ENCODE results near the gene GNRH2. TPM values are rescaled to one million over a fixed set of nuclear protein-coding genes. Genes with fewer than 3 reads are reported as not detected.
A peak's percentile ranks its signal among the peaks of the same experiment; 100 is the strongest.

The GNRH2 gene, protein sequence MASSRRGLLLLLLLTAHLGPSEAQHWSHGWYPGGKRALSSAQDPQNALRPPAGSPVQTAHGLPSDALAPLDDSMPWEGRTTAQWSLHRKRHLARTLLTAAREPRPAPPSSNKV
- 1.6 to 2.1 TPM (median 1.9 TPM) in 3 replicates for total RNA-seq

DNA sequence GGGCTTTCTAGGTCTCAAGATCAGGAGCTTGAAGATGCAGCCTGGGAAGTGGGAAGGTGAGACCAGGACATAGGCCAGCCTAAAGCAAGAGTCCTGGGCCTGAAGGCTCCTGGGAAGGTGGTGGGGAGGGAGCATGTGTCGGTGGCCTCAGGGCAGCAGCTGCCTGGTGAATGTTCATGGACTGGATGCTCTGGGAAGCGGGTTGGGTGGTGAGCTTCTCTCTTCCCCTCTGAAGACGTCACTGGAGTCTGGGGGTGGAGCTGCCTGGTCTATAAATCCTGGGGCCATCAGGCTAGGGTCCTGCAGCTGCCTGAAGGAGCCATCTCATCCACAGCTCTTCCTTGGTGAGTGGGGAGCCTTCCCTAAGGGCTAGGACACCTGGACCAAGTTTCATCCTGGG lies at the start of gene GNRH2:
TSS of gene GNRH2 (plus strand) at position 301 of the 400 bp plus-strand sequence. CDS start 793 bp downstream, outside the sequence.
- peaks cover 22% of the 10 kb centered on the region for H3K4me1 Mint-ChIP-seq
- TF ChIP-seq CTCF (IDR thresholded peaks at IDR 0.05; ENCODE audit: unreplicated experiment), result no peak
- peak within 1 kb of the TSS; percentile 31 for H3K4me3 Mint-ChIP-seq
- H3K27me3 Mint-ChIP-seq (ENCODE audit: low read depth), result no peaks in the 10 kb centered on the region
- no peak for DNase-seq (ENCODE audit: low spot score in 2 of 2, unreplicated experiment in 2 of 2)
- H3K9me3 Mint-ChIP-seq, result no peaks in the 10 kb centered on the region
- peaks cover 16% of the 10 kb centered on the region for H3K36me3 Mint-ChIP-seq
- peak within 1 kb of the TSS; percentile 90 for H3K27ac Mint-ChIP-seq

DNA sequence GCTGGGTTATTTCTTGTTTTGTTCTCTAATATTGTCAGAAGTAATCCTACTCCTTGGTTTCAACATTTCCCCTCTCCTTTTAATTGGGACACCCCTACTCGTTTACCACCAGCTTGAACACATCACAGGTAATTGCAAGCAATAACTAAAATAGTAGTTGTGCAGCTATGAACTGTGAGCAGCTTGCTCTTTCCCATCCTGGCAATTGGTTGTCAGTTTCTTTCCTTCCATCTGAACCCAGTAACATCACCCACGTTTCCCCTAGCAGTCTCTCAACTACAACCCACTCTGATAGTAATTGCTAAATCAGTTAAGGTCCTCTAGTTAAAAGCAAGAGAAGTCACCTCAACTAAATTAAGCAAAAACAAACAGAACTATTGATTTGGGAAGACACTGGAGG lies 47.6 kb upstream of the GNRH2 start:
- no peak for DNase-seq (ENCODE audit: low spot score in 2 of 2, unreplicated experiment in 2 of 2)
- no peaks in the 10 kb centered on the region for H3K9me3 Mint-ChIP-seq
- H3K4me3 Mint-ChIP-seq, result no peak overlapping the region
- peaks cover 6% of the 10 kb centered on the region for H3K4me1 Mint-ChIP-seq
- H3K27me3 Mint-ChIP-seq (ENCODE audit: low read depth), result no peaks in the 10 kb centered on the region
- TF ChIP-seq CTCF (IDR thresholded peaks at IDR 0.05; ENCODE audit: unreplicated experiment), result no peak
- H3K27ac Mint-ChIP-seq, result no peak overlapping the region
- H3K36me3 Mint-ChIP-seq, result peaks cover 31% of the 10 kb centered on the region

DNA sequence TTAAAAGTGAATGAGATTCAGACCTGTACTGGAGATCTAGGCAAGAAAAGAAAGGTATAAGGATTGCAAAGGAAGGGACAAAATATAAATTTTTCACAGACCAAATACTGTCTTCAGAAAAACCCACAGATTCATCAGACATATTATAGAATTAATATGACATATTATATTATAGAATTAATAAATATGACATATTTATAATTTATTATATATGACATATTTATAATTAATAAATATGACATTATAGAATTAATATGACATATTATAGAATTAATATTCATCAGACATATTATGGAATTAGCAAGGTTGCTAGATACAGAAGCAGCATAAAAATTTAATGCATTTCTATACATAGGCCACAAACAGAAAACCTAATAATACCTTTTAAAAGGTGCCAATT lies 44.7 kb upstream of the GNRH2 start:
- no peak for TF ChIP-seq CTCF (IDR thresholded peaks at IDR 0.05; ENCODE audit: unreplicated experiment)
- Mint-ChIP-seq H3K9me3 (no peaks in the 10 kb centered on the region), H3K27me3 (ENCODE audit: low read depth) (no peaks in the 10 kb centered on the region), H3K4me3 (no peak overlapping the region), H3K4me1 (no peaks in the 10 kb centered on the region), H3K36me3 (peaks cover 15% of the 10 kb centered on the region), H3K27ac (no peak overlapping the region)
- DNase-seq (ENCODE audit: low spot score in 2 of 2, unreplicated experiment in 2 of 2), result no peak

DNA sequence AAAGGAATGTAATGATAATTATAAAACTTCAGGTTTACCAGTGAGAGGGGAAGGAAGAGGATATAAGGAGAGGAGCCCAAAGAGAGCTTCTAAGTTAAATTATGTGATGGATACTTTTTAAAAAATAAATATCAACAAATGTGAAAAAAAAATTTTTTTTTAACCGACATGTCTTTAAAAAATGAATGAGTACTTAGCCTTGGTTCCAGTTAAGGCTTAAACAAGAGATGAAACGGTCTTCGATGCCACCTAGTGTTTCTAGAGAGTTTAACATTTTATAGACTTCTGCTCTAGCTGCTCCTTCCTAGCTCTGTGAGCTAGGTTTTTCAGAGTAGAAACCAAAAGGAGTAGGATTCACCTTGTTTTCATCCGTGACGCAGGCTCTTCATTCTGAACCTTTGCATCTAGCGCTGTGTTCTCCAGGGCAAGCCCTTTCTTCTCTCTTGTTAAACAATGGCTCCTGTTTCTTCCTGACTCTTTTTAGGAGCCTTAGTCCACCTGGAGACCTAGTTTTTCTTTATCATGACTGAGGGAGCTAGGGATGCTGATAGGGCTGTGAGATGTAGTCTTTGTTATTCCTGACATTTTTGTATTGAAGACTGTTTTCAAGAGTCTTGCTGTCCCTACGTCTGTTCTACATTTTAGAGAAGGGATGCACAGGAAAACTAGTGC lies 42.4 kb upstream of the GNRH2 start:
- H3K4me3 Mint-ChIP-seq, result no peak overlapping the region
- no peaks in the 10 kb centered on the region for H3K4me1 Mint-ChIP-seq
- no peaks in the 10 kb centered on the region for H3K27me3 Mint-ChIP-seq (ENCODE audit: low read depth)
- TF ChIP-seq CTCF (IDR thresholded peaks at IDR 0.05; ENCODE audit: unreplicated experiment), result peak; percentile 30
- H3K9me3 Mint-ChIP-seq, result no peaks in the 10 kb centered on the region
- DNase-seq (ENCODE audit: low spot score in 2 of 2, unreplicated experiment in 2 of 2), result no peak
- no peak overlapping the region for H3K27ac Mint-ChIP-seq
- peaks cover 11% of the 10 kb centered on the region for H3K36me3 Mint-ChIP-seq

DNA sequence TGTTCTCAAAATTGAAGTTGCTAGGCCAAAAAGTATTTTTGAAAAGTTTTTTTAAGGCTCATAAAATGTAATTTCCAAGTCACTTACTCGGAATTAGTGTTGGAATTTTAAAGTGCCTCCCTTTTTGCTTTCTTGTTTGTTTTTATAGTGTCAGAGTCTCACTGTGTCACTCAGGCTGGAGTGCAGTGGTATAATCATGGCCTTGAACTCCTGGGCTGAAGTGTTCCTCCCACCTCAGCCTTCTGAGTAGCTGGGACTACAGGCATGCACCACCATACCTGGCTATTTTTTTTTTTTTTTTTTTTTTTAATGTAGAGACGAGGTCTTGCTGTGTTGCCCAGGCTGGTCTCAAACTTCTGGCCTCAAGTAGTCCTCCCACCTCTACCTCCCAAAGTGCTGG lies 40.0 kb upstream of the GNRH2 start:
- Mint-ChIP-seq H3K27ac (no peak overlapping the region), H3K9me3 (no peaks in the 10 kb centered on the region), H3K36me3 (peaks cover 18% of the 10 kb centered on the region), H3K4me3 (no peak overlapping the region), H3K27me3 (ENCODE audit: low read depth) (no peaks in the 10 kb centered on the region), H3K4me1 (no peaks in the 10 kb centered on the region)
- no peak for TF ChIP-seq CTCF (IDR thresholded peaks at IDR 0.05; ENCODE audit: unreplicated experiment)
- DNase-seq (ENCODE audit: low spot score in 2 of 2, unreplicated experiment in 2 of 2), result no peak
